BLaER1 treated with 17β-estradiol and CSF1 and Interleukin-3, amounts not matched to agents 10 nM and 100 nM (cell line): Measurements from ENCODE around the gene CPNE6.

ENCODE experiments used
- H3K27ac ChIP-seq, 11 experiments: shearing (Covaris generic); formaldehyde crosslinking; 2 replicates each; pipeline ENCODE4 v1.8.1; 2022
- H3K27me3 ChIP-seq, 11 experiments: shearing (Covaris generic); formaldehyde crosslinking; 2 replicates each; pipeline ENCODE4 v1.8.1; 2022
- H3K36me3 ChIP-seq, 11 experiments: shearing (Covaris generic); formaldehyde crosslinking; 2 replicates each; pipeline ENCODE4 v1.8.1; 2022
- H3K4me1 ChIP-seq, 10 experiments: shearing (Covaris generic); formaldehyde crosslinking; 2 replicates each; pipeline ENCODE4 v1.8.1; 2022
- H3K4me2 ChIP-seq, 11 experiments: shearing (Covaris generic); formaldehyde crosslinking; 2 replicates each; pipeline ENCODE4 v1.8.1; 2022
- H3K4me3 ChIP-seq, 10 experiments: shearing (Covaris generic); formaldehyde crosslinking; 2 replicates each; pipeline ENCODE4 v1.8.1; 2022
- H3K9ac ChIP-seq, 11 experiments: shearing (Covaris generic); formaldehyde crosslinking; 2 replicates each; pipeline ENCODE4 v1.8.1; 2022
- H3K9me3 ChIP-seq, 11 experiments: shearing (Covaris generic); formaldehyde crosslinking; replicated peaks in 1 of 11; 2 replicates each; pipeline ENCODE4 v1.8.1; 2022
- H4K20me1 ChIP-seq, 11 experiments: shearing (Covaris generic); formaldehyde crosslinking; 2 replicates each; pipeline ENCODE4 v1.8.1; 2022
- Cebpa-rat ChIP-seq, 11 experiments: shearing (Covaris generic); IDR thresholded peaks; 2 replicates each; pipeline ENCODE4 v1.8.1; 2022

Gene CPNE6

DNA sequence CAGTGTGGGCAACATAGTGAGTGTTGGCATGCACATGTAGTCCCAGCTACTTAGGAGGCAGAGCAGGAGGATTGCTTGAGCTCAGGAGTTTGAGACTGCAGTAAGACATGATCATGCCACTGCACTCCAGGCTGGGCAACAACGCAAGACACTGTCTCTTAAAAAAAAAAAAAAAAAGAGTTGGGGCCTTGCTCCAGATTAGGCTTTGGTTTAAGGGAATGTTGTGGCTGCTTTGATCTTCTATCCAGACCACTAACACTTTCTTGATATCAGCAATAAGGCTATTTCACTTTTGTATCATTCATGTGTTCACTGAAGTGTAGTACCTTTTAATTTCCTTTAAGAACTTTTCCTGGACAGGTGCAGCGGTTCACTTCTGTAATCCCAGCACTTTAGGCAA is 56.3 kb downstream of the CPNE6 start:
- H3K4me2 ChIP-seq = peak overlapping the region in 8 of 11 experiments; percentile 16 to 62 (median 50); a peak in 15 of 22 replicates
- no peaks in the 10 kb centered on the region for H3K9me3 ChIP-seq
- no peak overlapping the region for H3K27ac ChIP-seq
- H4K20me1 ChIP-seq = no peaks in the 10 kb centered on the region; a peak in 1 of 22 replicates
- no peak for TF ChIP-seq Cebpa-rat (IDR thresholded peaks at IDR 0.05)
- no peaks in the 10 kb centered on the region for H3K27me3 ChIP-seq
- H3K4me1 ChIP-seq = peaks cover 8 to 40% (median 29%) of the 10 kb centered on the region in 10 experiments; a peak in 18 of 20 replicates
- H3K4me3 ChIP-seq = no peak overlapping the region
- H3K36me3 ChIP-seq = peaks cover 12 to 25% (median 22%) of the 10 kb centered on the region in 11 experiments
- peak overlapping the region in 1 of 11 experiments; percentile 36; a peak in 1 of 22 replicates for H3K9ac ChIP-seq
